IMR-90 (cell line): ENCODE results near the gene CGN.

Experiments used
- BHLHE40 ChIP-seq: fragments of 150-350 bp; IDR thresholded peaks from 2 replicates; pipeline ENCODE4 v1.6.1; 2016; ENCODE audit warnings: mild to moderate bottlenecking, low read depth, low read length
- NFE2L2 ChIP-seq: fragments of 150-350 bp; IDR thresholded peaks from 2 replicates; pipeline ENCODE4 v1.6.1; 2016; ENCODE audit warnings: low read depth, mild to moderate bottlenecking, low read length
- TF ChIP-seq, protein P1 (sequence below): conservative IDR thresholded peaks from 2 replicates; pipeline ENCODE4 v1.5.1; 2012; ENCODE audit warnings: mild to moderate bottlenecking, low read depth, low read length, improper control_type of control experiment

DNA sequence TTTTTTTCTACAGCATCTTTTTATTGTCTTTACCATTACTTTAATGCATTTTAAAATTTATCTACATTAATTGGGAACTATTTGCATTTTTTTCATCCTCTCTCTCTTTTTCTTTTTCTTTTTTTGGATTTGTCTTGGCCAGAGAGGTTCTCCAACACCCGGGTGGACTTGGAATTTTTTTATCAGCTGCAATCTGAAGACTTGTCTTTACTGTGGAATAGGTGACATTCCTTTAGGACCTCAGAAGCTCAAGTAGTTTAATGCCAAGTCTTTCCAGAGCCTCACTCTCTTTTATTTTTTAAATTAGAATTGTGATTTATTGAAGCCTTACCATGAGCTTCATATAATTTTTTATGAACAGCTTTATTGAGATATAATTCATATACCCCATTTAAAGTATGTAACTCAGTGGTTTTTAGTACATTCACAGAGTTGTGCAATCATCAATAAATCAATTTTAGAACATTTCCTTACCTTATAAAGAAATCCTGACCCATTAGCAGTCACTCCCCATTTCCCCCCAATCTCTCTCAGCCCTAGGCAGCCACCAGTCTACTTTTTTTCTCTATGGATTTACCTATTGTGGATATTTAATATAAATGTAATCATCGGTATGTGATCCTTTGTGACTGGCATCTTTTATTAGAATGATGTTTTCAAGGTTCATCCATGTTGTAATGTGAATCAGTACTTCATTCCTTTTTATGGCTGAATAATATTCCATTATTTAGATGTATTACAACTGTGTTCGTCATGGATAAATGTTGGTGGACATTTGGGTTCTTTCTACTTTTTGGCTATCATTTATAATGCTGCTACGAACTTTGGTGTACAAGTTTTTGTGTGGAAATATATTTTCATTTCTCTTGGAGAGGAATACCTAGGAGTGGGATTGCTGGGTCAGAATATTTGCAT, 35.1 kb downstream of the CGN start:
- TF ChIP-seq, protein P1, sequence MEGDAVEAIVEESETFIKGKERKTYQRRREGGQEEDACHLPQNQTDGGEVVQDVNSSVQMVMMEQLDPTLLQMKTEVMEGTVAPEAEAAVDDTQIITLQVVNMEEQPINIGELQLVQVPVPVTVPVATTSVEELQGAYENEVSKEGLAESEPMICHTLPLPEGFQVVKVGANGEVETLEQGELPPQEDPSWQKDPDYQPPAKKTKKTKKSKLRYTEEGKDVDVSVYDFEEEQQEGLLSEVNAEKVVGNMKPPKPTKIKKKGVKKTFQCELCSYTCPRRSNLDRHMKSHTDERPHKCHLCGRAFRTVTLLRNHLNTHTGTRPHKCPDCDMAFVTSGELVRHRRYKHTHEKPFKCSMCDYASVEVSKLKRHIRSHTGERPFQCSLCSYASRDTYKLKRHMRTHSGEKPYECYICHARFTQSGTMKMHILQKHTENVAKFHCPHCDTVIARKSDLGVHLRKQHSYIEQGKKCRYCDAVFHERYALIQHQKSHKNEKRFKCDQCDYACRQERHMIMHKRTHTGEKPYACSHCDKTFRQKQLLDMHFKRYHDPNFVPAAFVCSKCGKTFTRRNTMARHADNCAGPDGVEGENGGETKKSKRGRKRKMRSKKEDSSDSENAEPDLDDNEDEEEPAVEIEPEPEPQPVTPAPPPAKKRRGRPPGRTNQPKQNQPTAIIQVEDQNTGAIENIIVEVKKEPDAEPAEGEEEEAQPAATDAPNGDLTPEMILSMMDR, result no peak
- TF ChIP-seq BHLHE40, result no peak
- no peak for TF ChIP-seq NFE2L2
